ENCODE measurements around the gene CDKL5.

CDKL5 gene

DNA sequence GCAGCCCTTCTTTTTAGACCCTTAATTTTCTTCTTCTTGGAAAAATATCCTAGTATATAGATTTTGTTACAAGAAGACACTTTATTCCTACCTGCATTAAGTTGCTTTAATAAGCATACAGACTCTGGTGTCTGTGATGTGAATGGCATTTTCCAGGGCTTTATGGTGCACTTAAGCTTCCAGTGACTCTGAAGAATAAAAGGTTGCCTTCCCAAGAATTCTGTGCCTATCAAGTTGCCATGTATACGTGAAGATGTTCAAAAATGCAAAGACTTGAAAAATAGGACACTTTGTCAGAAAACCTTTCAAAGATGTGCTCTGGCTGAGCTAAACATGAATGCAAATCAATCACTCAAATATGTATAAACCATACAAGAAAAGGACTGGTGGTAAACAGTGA is 135.6 kb downstream of the CDKL5 start:
- CTCF ChIA-PET: no interaction called here
- TF ChIP-seq ELF4 (IDR thresholded peaks at IDR 0.05) (no peak), L3MBTL2 (conservative IDR thresholded peaks at IDR 0.05) (no peak), SUZ12 (IDR thresholded peaks at IDR 0.05) (no peak), ARNT (IDR thresholded peaks at IDR 0.05) (no peak), FOXM1 (IDR thresholded peaks at IDR 0.05; ENCODE audit: borderline replicate concordance) (no peak), HDGF (IDR thresholded peaks at IDR 0.05; ENCODE audit: borderline replicate concordance) (no peak), FOXK2 (IDR thresholded peaks at IDR 0.05) (no peak), SP1 (IDR thresholded peaks at IDR 0.05) (no peak), ZNF384 (IDR thresholded peaks at IDR 0.05) (no peak), NFRKB (IDR thresholded peaks at IDR 0.05) (no peak), LEF1 (IDR thresholded peaks at IDR 0.05; ENCODE audit: borderline replicate concordance) (no peak), TARDBP (IDR thresholded peaks at IDR 0.05) (no peak), BHLHE40 (IDR thresholded peaks at IDR 0.05; ENCODE audit: borderline replicate concordance) (no peak), FOXA1 (IDR thresholded peaks at IDR 0.05) (no peak), CTBP1 (IDR thresholded peaks at IDR 0.05; ENCODE audit: borderline replicate concordance) (no peak)
- TF ChIP-seq, protein P1, sequence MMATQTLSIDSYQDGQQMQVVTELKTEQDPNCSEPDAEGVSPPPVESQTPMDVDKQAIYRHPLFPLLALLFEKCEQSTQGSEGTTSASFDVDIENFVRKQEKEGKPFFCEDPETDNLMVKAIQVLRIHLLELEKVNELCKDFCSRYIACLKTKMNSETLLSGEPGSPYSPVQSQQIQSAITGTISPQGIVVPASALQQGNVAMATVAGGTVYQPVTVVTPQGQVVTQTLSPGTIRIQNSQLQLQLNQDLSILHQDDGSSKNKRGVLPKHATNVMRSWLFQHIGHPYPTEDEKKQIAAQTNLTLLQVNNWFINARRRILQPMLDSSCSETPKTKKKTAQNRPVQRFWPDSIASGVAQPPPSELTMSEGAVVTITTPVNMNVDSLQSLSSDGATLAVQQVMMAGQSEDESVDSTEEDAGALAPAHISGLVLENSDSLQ (IDR thresholded peaks at IDR 0.05): no peak
- POLR2A ChIA-PET: no interaction called here
- DNase-seq (ENCODE audit: extremely low spot score): no peak

DNA sequence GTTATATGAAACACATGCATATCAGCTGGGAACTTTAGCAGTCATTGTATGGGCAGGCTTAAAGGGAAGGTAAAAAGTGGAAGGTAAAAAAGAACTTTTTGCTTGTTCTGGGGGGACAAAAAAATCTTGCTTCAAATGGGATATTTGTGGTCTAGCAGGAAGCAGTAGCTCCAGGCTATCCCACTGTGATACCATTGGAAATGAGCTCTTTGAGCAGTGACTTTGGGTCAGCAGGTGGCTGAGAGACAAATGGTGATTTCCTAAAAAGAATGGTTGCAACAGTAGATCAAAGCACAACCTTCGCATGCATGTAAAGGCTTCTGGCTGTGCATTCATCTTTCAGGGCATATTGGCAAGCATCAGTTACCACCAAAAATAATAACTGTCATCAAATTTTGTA is 140.3 kb downstream of the CDKL5 start:
- DNase-seq (ENCODE audit: extremely low spot score): no peak
- CTCF ChIA-PET: no interaction called here
- POLR2A ChIA-PET: no interaction called here
- TF ChIP-seq BHLHE40 (IDR thresholded peaks at IDR 0.05; ENCODE audit: borderline replicate concordance): no peak
- TF ChIP-seq ELF4 (IDR thresholded peaks at IDR 0.05): no peak
- TF ChIP-seq SP1 (IDR thresholded peaks at IDR 0.05): no peak
- no peak for TF ChIP-seq FOXK2 (IDR thresholded peaks at IDR 0.05)
- TF ChIP-seq, protein P1 (IDR thresholded peaks at IDR 0.05): no peak
- TF ChIP-seq FOXA1 (IDR thresholded peaks at IDR 0.05): no peak
- TF ChIP-seq SUZ12 (IDR thresholded peaks at IDR 0.05): no peak
- TF ChIP-seq ARNT (IDR thresholded peaks at IDR 0.05): no peak
- no peak for TF ChIP-seq L3MBTL2 (conservative IDR thresholded peaks at IDR 0.05)
- TF ChIP-seq LEF1 (IDR thresholded peaks at IDR 0.05; ENCODE audit: borderline replicate concordance): no peak
- TF ChIP-seq HDGF (IDR thresholded peaks at IDR 0.05; ENCODE audit: borderline replicate concordance): no peak
- no peak for TF ChIP-seq TARDBP (IDR thresholded peaks at IDR 0.05)
- no peak for TF ChIP-seq NFRKB (IDR thresholded peaks at IDR 0.05)
- TF ChIP-seq FOXM1 (IDR thresholded peaks at IDR 0.05; ENCODE audit: borderline replicate concordance): no peak
- no peak for TF ChIP-seq ZNF384 (IDR thresholded peaks at IDR 0.05)

DNA sequence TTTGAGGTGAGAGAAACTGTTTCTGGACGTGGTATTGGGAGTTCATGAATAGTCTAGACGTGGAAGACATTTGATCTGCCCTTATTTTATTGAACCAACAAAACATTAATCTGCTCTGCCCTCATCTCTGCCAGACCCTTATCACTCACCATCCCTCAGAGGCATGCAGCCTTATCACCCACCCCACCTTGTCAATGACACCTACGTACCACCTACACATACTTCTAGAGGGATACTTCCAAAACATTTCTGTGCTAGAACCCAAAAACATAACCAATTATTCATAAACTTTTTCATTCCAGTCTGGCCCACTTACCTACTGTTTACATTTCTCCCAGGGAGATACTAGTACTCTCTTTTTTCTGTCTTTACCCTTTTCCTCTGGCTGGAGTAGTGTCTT is 141.3 kb downstream of the CDKL5 start:
- TF ChIP-seq ARNT (IDR thresholded peaks at IDR 0.05) (no peak), HDGF (IDR thresholded peaks at IDR 0.05; ENCODE audit: borderline replicate concordance) (no peak), CTBP1 (IDR thresholded peaks at IDR 0.05; ENCODE audit: borderline replicate concordance) (no peak), NFRKB (IDR thresholded peaks at IDR 0.05) (no peak)
- POLR2A ChIA-PET: no interaction called here
- CTCF ChIA-PET: interaction anchor here (0.6 kb wide), 1 partner anchor 21 kb away, joined by 3 read pairs; no protein-coding TSS in a partner anchor
- no peak for DNase-seq (ENCODE audit: extremely low spot score)

DNA sequence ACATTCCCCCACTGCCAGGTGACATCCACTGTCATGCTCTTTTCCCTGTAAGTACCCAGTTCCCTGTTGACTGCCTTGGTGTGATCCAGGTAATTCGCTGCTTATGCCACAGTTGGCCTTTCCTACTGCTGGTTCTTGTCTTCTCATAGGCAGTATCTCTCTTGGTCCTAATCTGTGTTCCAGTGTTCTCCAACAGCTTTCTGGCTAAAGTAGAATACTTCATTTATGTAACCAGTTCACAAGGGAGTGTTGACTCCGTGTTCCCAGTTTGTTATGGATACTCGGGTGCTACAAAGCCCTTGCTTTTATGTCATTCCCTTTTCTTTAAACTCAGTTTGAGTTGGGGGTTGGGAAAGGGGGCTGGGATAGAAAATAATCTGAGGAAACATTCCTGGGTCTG is 148.1 kb downstream of the CDKL5 start:
- POLR2A ChIA-PET: no interaction called here
- CTCF ChIA-PET: no interaction called here
- no peak for TF ChIP-seq FOXA1 (IDR thresholded peaks at IDR 0.05)
- TF ChIP-seq SUZ12 (IDR thresholded peaks at IDR 0.05): no peak
- no peak for TF ChIP-seq NFRKB (IDR thresholded peaks at IDR 0.05)
- no peak for TF ChIP-seq ELF4 (IDR thresholded peaks at IDR 0.05)
- TF ChIP-seq SP1 (IDR thresholded peaks at IDR 0.05): no peak
- TF ChIP-seq L3MBTL2 (conservative IDR thresholded peaks at IDR 0.05): no peak
- no peak for TF ChIP-seq FOXK2 (IDR thresholded peaks at IDR 0.05)
- no peak for TF ChIP-seq CTBP1 (IDR thresholded peaks at IDR 0.05; ENCODE audit: borderline replicate concordance)
- TF ChIP-seq ZNF384 (IDR thresholded peaks at IDR 0.05): no peak
- no peak for TF ChIP-seq LEF1 (IDR thresholded peaks at IDR 0.05; ENCODE audit: borderline replicate concordance)
- TF ChIP-seq HDGF (IDR thresholded peaks at IDR 0.05; ENCODE audit: borderline replicate concordance): no peak
- TF ChIP-seq, protein P1 (IDR thresholded peaks at IDR 0.05): no peak
- TF ChIP-seq TARDBP (IDR thresholded peaks at IDR 0.05): no peak
- no peak for DNase-seq (ENCODE audit: extremely low spot score)

DNA sequence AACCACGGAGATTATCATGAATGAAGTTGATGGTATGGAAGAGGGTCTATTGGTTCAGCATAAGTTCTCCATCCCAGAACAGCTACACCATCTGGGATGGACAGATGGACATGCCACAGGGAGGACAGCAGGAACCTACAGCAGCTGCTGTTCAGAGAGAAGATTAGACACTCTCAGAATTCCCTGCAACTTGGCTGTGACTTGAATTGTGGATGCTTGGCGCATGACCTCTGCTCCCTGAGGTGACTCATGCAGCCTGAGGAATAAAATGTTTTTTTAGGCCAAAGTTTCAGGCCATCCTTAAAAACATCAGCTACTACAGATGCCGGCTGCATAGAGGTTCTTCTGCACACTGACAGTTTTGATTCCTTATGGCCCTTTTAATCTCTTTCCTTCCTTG is 149.2 kb downstream of the CDKL5 start:
- ChIA-PET CTCF (no interaction called here), POLR2A (no interaction called here)
- no peak for DNase-seq (ENCODE audit: extremely low spot score)
- TF ChIP-seq BHLHE40 (IDR thresholded peaks at IDR 0.05; ENCODE audit: borderline replicate concordance) (no peak), FOXM1 (IDR thresholded peaks at IDR 0.05; ENCODE audit: borderline replicate concordance) (no peak), SUZ12 (IDR thresholded peaks at IDR 0.05) (no peak), CTBP1 (IDR thresholded peaks at IDR 0.05; ENCODE audit: borderline replicate concordance) (no peak), LEF1 (IDR thresholded peaks at IDR 0.05; ENCODE audit: borderline replicate concordance) (no peak), ARNT (IDR thresholded peaks at IDR 0.05) (no peak), ELF4 (IDR thresholded peaks at IDR 0.05) (no peak), FOXK2 (IDR thresholded peaks at IDR 0.05) (no peak), L3MBTL2 (conservative IDR thresholded peaks at IDR 0.05) (no peak)
- TF ChIP-seq, protein P1 (IDR thresholded peaks at IDR 0.05): no peak

DNA sequence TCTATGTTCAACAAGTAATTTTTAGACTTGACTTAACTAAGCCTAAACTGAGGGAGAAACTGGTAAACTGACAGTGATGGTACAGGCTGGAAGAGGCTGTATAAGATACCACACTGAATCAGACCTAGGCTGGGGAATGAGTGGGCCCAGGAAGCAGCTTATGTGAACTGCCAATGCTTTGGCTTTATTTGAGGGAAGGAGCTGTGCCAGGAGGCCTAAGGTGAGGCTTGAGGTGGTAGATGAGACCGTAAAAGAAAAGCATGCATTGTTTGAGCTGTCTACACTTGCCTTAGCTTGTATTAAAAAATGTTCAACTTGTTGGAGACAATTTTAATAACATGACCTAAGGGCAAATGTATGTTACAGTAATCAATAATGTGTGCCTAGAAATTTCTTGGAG is 150.3 kb downstream of the CDKL5 start:
- DNase-seq (ENCODE audit: extremely low spot score): no peak
- TF ChIP-seq ZNF384 (IDR thresholded peaks at IDR 0.05): no peak
- no peak for TF ChIP-seq TARDBP (IDR thresholded peaks at IDR 0.05)
- TF ChIP-seq SUZ12 (IDR thresholded peaks at IDR 0.05): no peak
- no peak for TF ChIP-seq LEF1 (IDR thresholded peaks at IDR 0.05; ENCODE audit: borderline replicate concordance)
- TF ChIP-seq NFRKB (IDR thresholded peaks at IDR 0.05): no peak
- TF ChIP-seq ARNT (IDR thresholded peaks at IDR 0.05): no peak
- no peak for TF ChIP-seq CTBP1 (IDR thresholded peaks at IDR 0.05; ENCODE audit: borderline replicate concordance)
- no peak for TF ChIP-seq HDGF (IDR thresholded peaks at IDR 0.05; ENCODE audit: borderline replicate concordance)
- no peak for TF ChIP-seq L3MBTL2 (conservative IDR thresholded peaks at IDR 0.05)
- TF ChIP-seq ELF4 (IDR thresholded peaks at IDR 0.05): no peak
- no peak for TF ChIP-seq BHLHE40 (IDR thresholded peaks at IDR 0.05; ENCODE audit: borderline replicate concordance)
- TF ChIP-seq, protein P1 (IDR thresholded peaks at IDR 0.05): no peak
- TF ChIP-seq FOXA1 (IDR thresholded peaks at IDR 0.05): no peak
- no peak for TF ChIP-seq FOXM1 (IDR thresholded peaks at IDR 0.05; ENCODE audit: borderline replicate concordance)
- no peak for TF ChIP-seq FOXK2 (IDR thresholded peaks at IDR 0.05)
- TF ChIP-seq SP1 (IDR thresholded peaks at IDR 0.05): no peak
- ChIA-PET CTCF (no interaction called here), POLR2A (no interaction called here)
